Testis (tissue), 3 donors: ENCODE data around the gene MCM3AP. TPM values are rescaled to one million over a fixed set of nuclear protein-coding genes. Genes with fewer than 3 reads are reported as not detected.

Source experiments
- DNase-seq: peaks from one replicate; pipeline ENCODE4 v3.0.0-alpha.2; 2019
- H3K27ac ChIP-seq, 2 donors: fragments of 200-600 bp; sonication (generic); one replicate each; pipeline ENCODE4 v1.5.1; 2019
- H3K27me3 ChIP-seq: fragments of 200-600 bp; sonication (generic); one replicate; pipeline ENCODE4 v1.5.1; 2019
- H3K36me3 ChIP-seq: fragments of 200-600 bp; sonication (generic); one replicate; pipeline ENCODE4 v1.5.1; 2017; ENCODE audit warnings: low read depth; ENCODE audit errors: missing control alignments
- H3K4me1 ChIP-seq: fragments of 200-600 bp; sonication (generic); one replicate; pipeline ENCODE4 v1.5.1; 2019
- H3K4me3 ChIP-seq, 2 donors: fragments of 200-600 bp; sonication (generic); one replicate each; pipeline ENCODE4 v1.5.1; 2017 to 2019
- H3K9me3 ChIP-seq: fragments of 200-600 bp; sonication (generic); one replicate; pipeline ENCODE4 v1.5.1; 2017
- CTCF ChIP-seq, 3 experiments: fragments of 450-650 bp in 2 of 3; fragments of 200-600 bp in 1 of 3; sonication (generic) in 1 of 3; IDR thresholded peaks; one replicate each; pipeline ENCODE4 v1.5.1; 2016 to 2019; ENCODE audit warnings: antibody characterized with exemption in 3 of 3, mild to moderate bottlenecking in 2 of 3, moderate library complexity in 1 of 3
- POLR2A ChIP-seq: fragments of 450-650 bp; IDR thresholded peaks from one replicate; pipeline ENCODE4 v1.6.1; 2017; ENCODE audit warnings: antibody characterized with exemption, mild to moderate bottlenecking, moderate library complexity
- WGBS, 2 donors: methylation state at CpG; one replicate each; pipeline ENCODE4 v1.1.5; 2018; 5-methylcytosine and 5-hydroxymethylcytosine counted together
- intact Hi-C: fragments of 100-400 bp; cut with DNase I; formaldehyde crosslinking; loops from one replicate; pipeline ENCODE4 v1.15.1; 2023; ENCODE audit warnings: low total_unique reads
- polyA plus RNA-seq: library from polyadenylated mRNA; stranded (reverse); fragments of 350-450 nt; fragmentation: Illumina TruSeq; extraction: RNeasy Lipid Tissue Mini Kit (QIAGEN cat#74804); gene quantifications from one replicate; pipeline ENCODE4 v1.2.3, GENCODE V29; 2014; ENCODE audit warnings: low read depth, low replicate concordance; ENCODE audit not compliant: insufficient read depth
- total RNA-seq, 2 donors: library from RNA; depleted of rRNA; stranded (reverse); fragments of >200 nt; gene quantifications; one replicate each; pipeline ENCODE4 v1.2.3, GENCODE V29; 2016

Gene MCM3AP
- total and polyA plus RNA-seq, 3 donors from 2014 or later = 68.3 to 136 (median 107) TPM

GRCh38 chr21:46185716-46186115 is 99.7 kb downstream of the MCM3AP start:
- intact Hi-C loops = no loop called here
- Histone ChIP-seq H3K9me3 (no peaks in the 10 kb centered on the region), H3K27me3 (no peaks in the 10 kb centered on the region), H3K4me3 (no peak overlapping the region), H3K4me1 (peaks cover 42% of the 10 kb centered on the region), H3K27ac (peak overlapping the region; percentile 85 to 95), H3K36me3 (no peaks in the 10 kb centered on the region)
- no peak for DNase-seq
- TF ChIP-seq CTCF (IDR thresholded peaks at IDR 0.05) (no peak), POLR2A (no peak)
- WGBS, 2 donors = 60 to 64% methylated on average over 7 of the region's 7 CpGs

Other genes with a start within 250 kb of the MCM3AP start
- 100 to 1,000 TPM; 192 to 236 TPM for gene COL6A2, start 187.5 kb downstream of the MCM3AP start, total RNA-seq
- 362 TPM for gene COL6A2, start 187.5 kb downstream of the MCM3AP start, polyA plus RNA-seq
- gene FTCD, start 130.0 kb downstream of the MCM3AP start, total RNA-seq = 10 to 100 TPM; 50.5 to 63.5 TPM
- 49.2 TPM for gene FTCD, start 130.0 kb downstream of the MCM3AP start, polyA plus RNA-seq
- gene SPATC1L, start 101.2 kb downstream of the MCM3AP start, total RNA-seq = 10 to 100 TPM; 75.6 to 96.1 TPM
- 55.4 TPM for gene SPATC1L, start 101.2 kb downstream of the MCM3AP start, polyA plus RNA-seq
- gene LSS, start 56.8 kb downstream of the MCM3AP start, total RNA-seq = 100 to 1,000 TPM; 126 to 152 TPM
- gene LSS, start 56.8 kb downstream of the MCM3AP start, polyA plus RNA-seq = 35.6 TPM
- gene YBEY, start 731 bp upstream of the MCM3AP start, total RNA-seq = 10 to 100 TPM; 50.7 to 55.0 TPM
- gene YBEY, start 731 bp upstream of the MCM3AP start, polyA plus RNA-seq = 141 TPM
- gene C21orf58, start 38.3 kb upstream of the MCM3AP start, total RNA-seq = 10 to 100 TPM; 13.7 to 21.6 TPM
- gene C21orf58, start 38.3 kb upstream of the MCM3AP start, polyA plus RNA-seq = 13.6 TPM
- gene PCNT, start 38.5 kb upstream of the MCM3AP start, total RNA-seq = 100 to 1,000 TPM; 116 to 169 TPM
- gene PCNT, start 38.5 kb upstream of the MCM3AP start, polyA plus RNA-seq = 44.7 TPM
- 100 to 1,000 TPM in 1 of 2 donors, 10 to 100 TPM in 1; 94.3 to 104 TPM for gene DIP2A, start 173.3 kb upstream of the MCM3AP start, total RNA-seq
- 42.5 TPM for gene DIP2A, start 173.3 kb upstream of the MCM3AP start, polyA plus RNA-seq